ENCODE measurements around the gene SLC14A1.

GRCh38 chr18:45793264-45793965 is 69.4 kb downstream of the SLC14A1 start:
- no peak for TF ChIP-seq BRCA1 (IDR thresholded peaks at IDR 0.05; ENCODE audit: low read depth, low read length)
- TF ChIP-seq YY1 (IDR thresholded peaks at IDR 0.05; ENCODE audit: low read depth, low read length) = no peak
- TF ChIP-seq CTCF (IDR thresholded peaks at IDR 0.05; ENCODE audit: control extremely low read depth in 1 of 3, insufficient read depth in 1 of 3, low read depth in 1 of 3, low read length in 3 of 3) = no peak
- TF ChIP-seq TAF7 (optimal IDR thresholded peaks at IDR 0.05; ENCODE audit: borderline replicate concordance, low read depth, low read length) = no peak
- TF ChIP-seq ZNF274 (IDR thresholded peaks at IDR 0.05; ENCODE audit: borderline replicate concordance, extremely low read depth, low read length) = no peak
- TF ChIP-seq EZH2 (IDR thresholded peaks at IDR 0.05; ENCODE audit: low read depth, low read length, severe bottlenecking) = no peak
- no peak for TF ChIP-seq TCF12 (IDR thresholded peaks at IDR 0.05; ENCODE audit: low read depth, low read length)
- no peak for TF ChIP-seq RFX5 (IDR thresholded peaks at IDR 0.05; ENCODE audit: borderline replicate concordance, low read depth, low read length)
- TF ChIP-seq RAD21 (IDR thresholded peaks at IDR 0.05 in 1 of 2, conservative IDR thresholded peaks at IDR 0.05 in 1 of 2; ENCODE audit: low read depth in 2 of 2, low read length in 2 of 2) = no peak
- TF ChIP-seq MAX (IDR thresholded peaks at IDR 0.05) = no peak
- TF ChIP-seq CHD2 (IDR thresholded peaks at IDR 0.05; ENCODE audit: low read length) = no peak
- no peak for TF ChIP-seq MAFK (IDR thresholded peaks at IDR 0.05; ENCODE audit: low read depth, low read length)
